GM12878 (cell line): Measurements from ENCODE around the gene MIEN1. TPM values are rescaled to one million over a fixed set of nuclear protein-coding genes. Genes with fewer than 3 reads are reported as not detected.

Experiments used
- ATAC-seq: fragments of 200-7000 bp; cut with Tn5 transposase; 3 replicates; pipeline ENCODE4 v1.9.1; 2020; ENCODE audit warnings: mild to moderate bottlenecking, moderate library complexity
- BruUV-seq: library from RNA; stranded (reverse); fragments of 400-500 nt; replicated peaks from 2 replicates; lab custom pipeline; 2021; lab: Mats Ljungman, UMichigan
- CTCF ChIA-PET: fragments of 300-600 bp; sonication (Branson Sonifier 250); formaldehyde crosslinking; extraction: SDS; loops from one replicate; lab custom pipeline; 2021; ENCODE audit warnings: inconsistent platforms; lab: Yijun Ruan, JAX
- POLR2A ChIA-PET: fragments of 350-600 bp; formaldehyde crosslinking; extraction: SDS; loops from one replicate; lab custom pipeline; 2021; ENCODE audit warnings: inconsistent platforms; lab: Charles Lee
- RAD21 ChIA-PET: fragments of 300-600 bp; sonication (Branson Sonifier 250); formaldehyde crosslinking; loops from one replicate; lab custom pipeline; 2023; ENCODE audit warnings: antibody characterized with exemption; ENCODE audit not compliant: unreplicated experiment; lab: Charles Lee
- SMC1A ChIA-PET: fragments of 300-600 bp; sonication (Branson Sonifier 250); formaldehyde crosslinking; loops from one replicate; lab custom pipeline; 2023; ENCODE audit not compliant: unreplicated experiment, uncharacterized antibody; lab: Charles Lee
- DNase-seq: peaks from one replicate; pipeline ENCODE4 v3.0.0-alpha.2; 2011; ENCODE audit warnings: low read depth, low spot score
- FAIRE-seq: peaks from 3 replicates; lab custom pipeline; 2011; peaks lifted over from hg19 to GRCh38; lab: Jason Lieb, UNC
- H2AFZ ChIP-seq: 2 replicates; pipeline ENCODE4 v1.6.0; 2011; ENCODE audit warnings: low read depth, low read length, control low read depth; ENCODE audit not compliant: control insufficient read depth
- H3K27ac ChIP-seq: 2 replicates; pipeline ENCODE4 v1.5.1; 2011; ENCODE audit warnings: control low read depth; ENCODE audit not compliant: control insufficient read depth, insufficient read depth
- H3K27me3 ChIP-seq, 2 experiments: replicated peaks in 1 of 2; 2 replicates each; pipeline versions ENCODE4 v1.6.0 to v1.6.1; 2011; ENCODE audit warnings: low read length in 1 of 2; ENCODE audit not compliant: control insufficient read depth in 2 of 2, insufficient read depth in 2 of 2
- H3K36me3 ChIP-seq, 2 experiments: 2 replicates each; pipeline ENCODE4 v1.5.1; 2011; ENCODE audit warnings: low read length in 1 of 2; ENCODE audit not compliant: control insufficient read depth in 2 of 2, insufficient read depth in 2 of 2
- H3K4me1 ChIP-seq: 2 replicates; pipeline ENCODE4 v1.6.1; 2011; ENCODE audit warnings: mild to moderate bottlenecking, low read length, moderate library complexity, mixed read lengths; ENCODE audit not compliant: control insufficient read depth, insufficient read depth
- H3K4me2 ChIP-seq: 2 replicates; pipeline ENCODE4 v1.6.0; 2011; ENCODE audit warnings: control low read depth; ENCODE audit not compliant: control insufficient read depth, insufficient read depth
- H3K4me3 ChIP-seq: fragments of 200-600 bp; sonication (generic); 2 replicates; pipeline ENCODE4 v1.5.1; 2016
- H3K79me2 ChIP-seq: 2 replicates; pipeline ENCODE4 v1.6.0; 2011; ENCODE audit warnings: low read length; ENCODE audit not compliant: control insufficient read depth, insufficient read depth
- H3K9ac ChIP-seq: 2 replicates; pipeline ENCODE4 v1.8.0; 2011; ENCODE audit warnings: low read length, control low read depth, mixed read lengths; ENCODE audit not compliant: control insufficient read depth, insufficient read depth
- H3K9me3 ChIP-seq: replicated peaks from 3 replicates; pipeline ENCODE4 v1.5.1; 2011; ENCODE audit warnings: mild to moderate bottlenecking, low read length; ENCODE audit not compliant: control insufficient read depth, insufficient read depth
- H4K20me1 ChIP-seq: 2 replicates; pipeline ENCODE4 v1.6.0; 2011; ENCODE audit not compliant: control insufficient read depth, insufficient read depth
- BHLHE40 ChIP-seq, 2 experiments: fragments of 450-650 bp in 1 of 2; IDR thresholded peaks; 2 replicates each; pipeline ENCODE4 v1.6.1; 2011 to 2017; ENCODE audit warnings: low read depth in 2 of 2, borderline replicate concordance in 1 of 2, improper control_type of control experiment in 1 of 2, low read length in 1 of 2, mild to moderate bottlenecking in 1 of 2
- CREB1 ChIP-seq: IDR thresholded peaks from 2 replicates; pipeline ENCODE4 v1.6.1; 2012; ENCODE audit warnings: low read depth, mild to moderate bottlenecking, inconsistent platforms
- EP300 ChIP-seq, 2 experiments: fragments of 150-350 bp in 1 of 2; IDR thresholded peaks; 2 replicates each; pipeline ENCODE4 v1.6.1; 2011 to 2012; ENCODE audit warnings: low read depth in 2 of 2, low read length in 2 of 2, borderline replicate concordance in 1 of 2, improper control_type of control experiment in 1 of 2, inconsistent platforms in 1 of 2; ENCODE audit not compliant: control insufficient read depth in 1 of 2
- EZH2 ChIP-seq: IDR thresholded peaks from 2 replicates; pipeline ENCODE4 v1.6.1; 2012; ENCODE audit warnings: low read depth, mild to moderate bottlenecking, control low read depth, inconsistent platforms, low read length, borderline replicate concordance; ENCODE audit not compliant: control insufficient read depth
- FOS ChIP-seq: IDR thresholded peaks from 3 replicates; pipeline ENCODE4 v1.6.1; 2011; ENCODE audit warnings: borderline replicate concordance; ENCODE audit not compliant: insufficient read length; ENCODE audit errors: extremely low read depth
- LARP7 ChIP-seq: fragments of 450-650 bp; IDR thresholded peaks from 2 replicates; pipeline ENCODE4 v1.6.1; 2017; ENCODE audit warnings: mild to moderate bottlenecking
- SKIL ChIP-seq: fragments of 450-650 bp; IDR thresholded peaks from 2 replicates; pipeline ENCODE4 v1.6.1; 2017; ENCODE audit warnings: mild to moderate bottlenecking, low read depth, inconsistent platforms; ENCODE audit not compliant: poor library complexity, severe bottlenecking
- YBX1 ChIP-seq: fragments of 450-650 bp; IDR thresholded peaks from 2 replicates; pipeline ENCODE4 v1.6.1; 2016; ENCODE audit warnings: antibody characterized with exemption
- WGBS: methylation state at CpG from one replicate; pipeline ENCODE4 v1.1.6; 2016; ENCODE audit warnings: low lambda C conversion rate; ENCODE audit not compliant: insufficient replicate concordance, insufficient coverage; ENCODE audit errors: missing lambda C conversion rate; 5-methylcytosine and 5-hydroxymethylcytosine counted together
- in situ Hi-C: fragments of 300-500 bp; cut with MboI; formaldehyde crosslinking; loops from 9 replicates; pipeline ENCODE4 v1.14.3; 2018; ENCODE audit warnings: mixed read lengths
- intact Hi-C: fragments of 100-400 bp; cut with micrococcal nuclease; formaldehyde crosslinking; loops from one replicate; pipeline ENCODE4 v1.14.2; 2022; ENCODE audit not compliant: unreplicated experiment
- polyA plus RNA-seq, 11 experiments: library from polyadenylated mRNA; depleted of rRNA in 4 of 11; unstranded in 6 of 11; stranded (reverse) in 5 of 11; fragments of >200 nt; fragmentation: Nextera tagmentation in 4 of 11; fragmentation: Illumina TruSeq in 1 of 11; extraction: Ambion mirVana in 4 of 11; extraction: Trizol in 1 of 11; gene quantifications; 1 replicate in 1 of 11; 2 replicates in 10 of 11; pipeline versions ENCODE4 v1.2.1 to v1.2.3, GENCODE V29; 2011 to 2016; ENCODE audit warnings: inconsistent platforms in 2 of 11, missing spikeins in 2 of 11, low read depth in 1 of 11
- total RNA-seq, 4 experiments: library from RNA; depleted of rRNA in 3 of 4; stranded (reverse); fragments of >200 nt in 3 of 4; fragmentation: Illumina TruSeq in 1 of 4; extraction: Trizol in 1 of 4; gene quantifications; 2 replicates each; pipeline versions ENCODE4 v1.2.1 to v1.2.3, GENCODE V29; 2013 to 2021

MIEN1 gene
- total and polyA plus RNA-seq, 10 of the 15 experiments (the other 5 are each of a cell fraction or from before 2014, with no cell fraction given), result 24.9 to 89.1 (median 47.7) TPM

GRCh38 chr17:39688945-39689344 is 41.4 kb downstream of the MIEN1 start:
- H3K4me3 ChIP-seq, result peak overlapping the region; percentile 88
- CTCF ChIA-PET, result interaction anchor here (1.0 to 1.9 kb wide), 3 partner anchors 35 to 67 kb away, joined by 5 to 10 read pairs (median 6); no protein-coding TSS in a partner anchor
- H3K36me3 ChIP-seq, result no peaks in the 10 kb centered on the region
- TF ChIP-seq FOS (no peak), LARP7 (no peak), EP300 (IDR thresholded peaks at IDR 0.05; ENCODE audit: borderline replicate concordance in 1 of 2, control insufficient read depth in 1 of 2, low read depth in 2 of 2, low read length in 2 of 2) (no peak), BHLHE40 (IDR thresholded peaks at IDR 0.05; ENCODE audit: borderline replicate concordance in 1 of 2, low read depth in 2 of 2, low read length in 1 of 2) (no peak), SKIL (no peak), EZH2 (no peak), CREB1 (no peak), YBX1 (no peak)
- no peak for FAIRE-seq
- RAD21 ChIA-PET, result interaction anchor here (0.7 to 1.6 kb wide), 4 partner anchors 13 to 67 kb away, joined by 3 to 5 read pairs (median 3); partner anchors contain the start of gene MIEN1
- SMC1A ChIA-PET, result interaction anchor here (0.8 to 2.4 kb wide), 4 partner anchors 13 to 43 kb away, joined by 3 to 11 read pairs (median 5); partner anchors contain the start of gene MIEN1
- peaks cover 3% of the 10 kb centered on the region; the same call in 1 of the 2 replicates for H3K4me1 ChIP-seq
- POLR2A ChIA-PET, result interaction anchor here (1.0 to 1.6 kb wide), 2 partner anchors 11 to 15 kb away, joined by 3 to 6 read pairs; no protein-coding TSS in a partner anchor
- 54% methylated on average over 3 of the region's 3 CpGs for WGBS
- DNase-seq, result no peak
- in situ Hi-C loops (no loop called here), intact Hi-C loops (no loop called here)
- peak overlapping the region; percentile 80 for H3K4me2 ChIP-seq
- no peaks in the 10 kb centered on the region for H3K27me3 ChIP-seq
- no peaks in the 10 kb centered on the region for H4K20me1 ChIP-seq
- H3K79me2 ChIP-seq, result no peaks in the 10 kb centered on the region; the same call in 1 of the 2 replicates
- no peak overlapping the region for H2AFZ ChIP-seq
- no TSS peak for BruUV-seq
- H3K27ac ChIP-seq, result no peak overlapping the region
- no peak for ATAC-seq
- no peaks in the 10 kb centered on the region for H3K9me3 ChIP-seq
- no peak overlapping the region for H3K9ac ChIP-seq
